Measurements from ENCODE around the gene SYT6.
"Not testable (repeated sequence)": the region's sequence is repeated elsewhere in the genome, so short reads cannot be mapped to it uniquely, and the experiment has no call there.

The SYT6 gene

GRCh38 chr1:114072246-114072645 lies 81.4 kb downstream of the SYT6 start:
- no peak for DNase-seq (ENCODE audit: low spot score)

GRCh38 chr1:114069762-114070161 lies 83.9 kb downstream of the SYT6 start:
- DNase-seq (ENCODE audit: low spot score): not testable (repeated sequence)

DNA sequence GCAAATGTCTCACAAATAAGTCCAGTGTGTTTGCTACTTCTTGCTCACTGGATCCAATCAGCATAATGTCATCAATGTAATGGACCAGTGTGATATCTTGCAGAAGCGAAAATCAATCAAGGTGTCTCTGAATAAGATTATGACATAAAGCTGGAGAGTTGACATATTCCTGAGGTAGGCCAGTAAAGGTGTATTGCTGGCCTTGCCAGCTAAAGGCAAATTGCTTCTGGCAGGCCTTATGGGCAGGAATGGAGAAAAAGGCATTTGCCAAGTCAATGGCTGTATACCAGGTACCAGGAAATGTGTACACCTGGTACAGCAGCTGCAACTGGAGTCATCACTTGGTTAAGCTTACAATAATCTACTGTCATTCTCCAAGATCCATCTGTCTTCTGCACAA lies 85.0 kb downstream of the SYT6 start:
- DNase-seq (ENCODE audit: low spot score): not testable (repeated sequence)

- DNase-seq (ENCODE audit: low spot score): not testable (repeated sequence)
Observed at GRCh38 chr1:114065671-114066070, 88.0 kb downstream of the SYT6 start.

GRCh38 chr1:114063544-114063943 lies 90.1 kb downstream of the SYT6 start:
- DNase-seq (ENCODE audit: low spot score): no peak

GRCh38 chr1:114062477-114063099 lies 91.1 kb downstream of the SYT6 start:
- no peak for DNase-seq (ENCODE audit: low spot score)

GRCh38 chr1:114061121-114061830 lies 92.4 kb downstream of the SYT6 start:
- DNase-seq (ENCODE audit: low spot score): no peak

GRCh38 chr1:114058236-114058635 lies 95.4 kb downstream of the SYT6 start:
- not testable (repeated sequence) for DNase-seq (ENCODE audit: low spot score)

- no peak for DNase-seq (ENCODE audit: low spot score)
Observed at GRCh38 chr1:114054148-114054547, 99.5 kb downstream of the SYT6 start.

- no peak for DNase-seq (ENCODE audit: low spot score)
Observed at GRCh38 chr1:114048232-114048631, 105.4 kb downstream of the SYT6 start.

GRCh38 chr1:114043548-114043947 lies 110.1 kb downstream of the SYT6 start:
- DNase-seq (ENCODE audit: low spot score): no peak

DNA sequence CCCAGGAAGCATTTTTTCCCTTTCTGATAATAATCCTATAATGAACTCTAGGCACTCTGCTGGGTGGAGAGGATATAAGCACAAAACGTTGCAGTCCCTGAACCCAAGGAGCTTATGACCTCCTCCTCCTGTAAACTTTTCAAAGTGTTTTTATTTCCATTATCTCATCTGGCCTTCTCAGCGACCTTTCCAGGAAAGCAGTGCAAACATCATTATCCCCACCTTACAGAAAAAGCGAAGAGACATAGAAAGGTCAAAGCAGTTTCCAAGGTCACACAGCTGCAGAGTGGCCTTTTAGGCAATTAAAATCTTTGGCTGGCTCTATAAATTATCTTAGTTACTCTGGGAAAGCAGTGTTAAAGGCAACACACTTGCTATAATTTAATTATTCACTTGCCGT lies 110.6 kb downstream of the SYT6 start:
- DNase-seq (ENCODE audit: low spot score): no peak

DNA sequence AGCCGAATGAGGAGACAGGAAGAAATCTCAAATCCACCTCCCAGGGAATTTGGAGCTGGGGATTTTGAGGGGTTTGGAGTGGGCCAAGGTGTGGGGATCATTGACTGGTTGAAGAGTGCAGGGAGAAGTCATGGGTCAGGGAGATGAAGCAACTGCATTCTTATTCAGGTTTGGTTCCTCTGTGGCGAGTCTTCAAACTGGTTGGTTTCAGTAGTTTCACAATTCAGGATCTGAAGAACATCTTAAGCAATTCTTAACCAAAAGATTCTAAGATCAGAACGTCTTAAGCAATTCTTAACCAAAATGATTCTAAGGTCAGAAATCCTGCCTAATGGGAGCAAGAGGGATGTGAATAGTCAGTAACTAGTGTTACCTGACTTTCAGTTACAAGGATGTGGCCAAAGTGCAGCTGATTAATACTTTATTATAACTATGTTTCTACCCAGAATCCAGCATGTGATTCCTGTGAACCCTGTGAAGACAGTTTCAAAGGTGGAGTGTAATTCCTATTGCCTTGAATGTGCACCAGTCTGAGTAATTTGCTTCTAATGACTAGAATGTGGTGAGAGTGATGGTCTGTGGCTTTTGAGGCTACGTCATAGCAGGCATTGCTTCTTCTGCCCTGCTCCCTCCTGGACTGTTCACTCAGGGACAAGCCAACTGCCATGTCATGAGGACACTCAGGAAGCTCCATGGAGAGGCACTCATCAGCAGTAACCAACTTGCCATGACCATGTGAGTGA lies 113.2 kb downstream of the SYT6 start:
- no peak for DNase-seq (ENCODE audit: low spot score)

All from kidney capillary endothelial cell (primary cell).